ENCODE results near the gene TCF20.
A peak's percentile ranks its signal among the peaks of the same experiment; 100 is the strongest.

Gene TCF20

GRCh38 chr22:42270510-42271190 lies at the start of gene TCF20:
TSS of gene TCF20 (minus strand) at chr22:42270653. CDS start at chr22:42215305, 55,348 bp downstream.
- TF ChIP-seq ZFX (IDR thresholded peaks at IDR 0.05; ENCODE audit: borderline replicate concordance) (no peak), CTCF (IDR thresholded peaks at IDR 0.05) (no peak)
- peak within 1 kb of the TSS; percentile 90 for H3K27ac ChIP-seq

- no peak for TF ChIP-seq CTCF (IDR thresholded peaks at IDR 0.05)
- no peak for TF ChIP-seq ZFX (IDR thresholded peaks at IDR 0.05; ENCODE audit: borderline replicate concordance)
- H3K27ac ChIP-seq, result no peak overlapping the region
Observed at GRCh38 chr22:42319386-42319785, 48.9 kb upstream of the TCF20 start.

- no peak overlapping the region for H3K27ac ChIP-seq
- TF ChIP-seq CTCF (IDR thresholded peaks at IDR 0.05), result no peak
- TF ChIP-seq ZFX (IDR thresholded peaks at IDR 0.05; ENCODE audit: borderline replicate concordance), result no peak
Observed at GRCh38 chr22:42318967-42319366, 48.5 kb upstream of the TCF20 start.

- TF ChIP-seq ZFX (IDR thresholded peaks at IDR 0.05; ENCODE audit: borderline replicate concordance) (no peak), CTCF (IDR thresholded peaks at IDR 0.05) (no peak)
- no peak overlapping the region for H3K27ac ChIP-seq
Observed at GRCh38 chr22:42317691-42318547, 47.5 kb upstream of the TCF20 start.

- no peak for TF ChIP-seq CTCF (IDR thresholded peaks at IDR 0.05)
- TF ChIP-seq ZFX (IDR thresholded peaks at IDR 0.05; ENCODE audit: borderline replicate concordance), result no peak
- no peak overlapping the region for H3K27ac ChIP-seq
Observed at GRCh38 chr22:42317008-42317407, 46.6 kb upstream of the TCF20 start.

GRCh38 chr22:42315392-42315756 lies 44.9 kb upstream of the TCF20 start:
- TF ChIP-seq CTCF (IDR thresholded peaks at IDR 0.05) (no peak), ZFX (IDR thresholded peaks at IDR 0.05; ENCODE audit: borderline replicate concordance) (no peak)
- H3K27ac ChIP-seq, result no peak overlapping the region

All from 22Rv1 (cell line).